AG04450 (cell line): Measurements from ENCODE around the gene YWHAB. TPM values are rescaled to one million over a fixed set of nuclear protein-coding genes. Genes with fewer than 3 reads are reported as not detected.

Experiments used
- CTCF ChIA-PET: fragments of 300-600, 350-600 bp; formaldehyde crosslinking; extraction: SDS; loops from one replicate; lab custom pipeline; 2022; ENCODE audit warnings: antibody characterized with exemption, inconsistent platforms; lab: Charles Lee
- POLR2A ChIA-PET: fragments of 350-600 bp; formaldehyde crosslinking; extraction: SDS; loops from one replicate; lab custom pipeline; 2021; ENCODE audit warnings: antibody characterized with exemption, inconsistent platforms; lab: Yijun Ruan, JAX
- DNase-seq: peaks from one replicate; pipeline ENCODE4 v3.0.0-alpha.2; 2011; ENCODE audit warnings: low read depth, low spot score
- H3K27ac ChIP-seq: one replicate; pipeline ENCODE4 v1.5.1; 2012; ENCODE audit warnings: low read depth, low read length, control low read depth
- H3K27me3 ChIP-seq: one replicate; pipeline ENCODE4 v1.6.0; 2012; ENCODE audit warnings: low read length; ENCODE audit not compliant: control insufficient read depth, insufficient read depth
- H3K4me3 ChIP-seq: 2 replicates; pipeline ENCODE4 v1.5.1; 2011; ENCODE audit warnings: mild to moderate bottlenecking, low read depth, low read length, control low read depth
- H3K9me3 ChIP-seq: 2 replicates; pipeline ENCODE4 v1.5.1; 2012; ENCODE audit warnings: low read length; ENCODE audit not compliant: control insufficient read depth, insufficient read depth
- polyA plus RNA-seq: library from polyadenylated mRNA; depleted of rRNA; stranded (reverse); fragments of >200 nt; gene quantifications from 2 replicates; pipeline ENCODE4 v1.2.3, GENCODE V29; 2011; rRNA removed
- TF ChIP-seq, protein P1 (sequence below): IDR thresholded peaks from 2 replicates; pipeline ENCODE4 v1.5.1; 2011; ENCODE audit warnings: low read depth, low read length, control low read depth, inconsistent platforms

Gene YWHAB
- polyA plus RNA-seq, 1 experiment, result 178 TPM

DNA sequence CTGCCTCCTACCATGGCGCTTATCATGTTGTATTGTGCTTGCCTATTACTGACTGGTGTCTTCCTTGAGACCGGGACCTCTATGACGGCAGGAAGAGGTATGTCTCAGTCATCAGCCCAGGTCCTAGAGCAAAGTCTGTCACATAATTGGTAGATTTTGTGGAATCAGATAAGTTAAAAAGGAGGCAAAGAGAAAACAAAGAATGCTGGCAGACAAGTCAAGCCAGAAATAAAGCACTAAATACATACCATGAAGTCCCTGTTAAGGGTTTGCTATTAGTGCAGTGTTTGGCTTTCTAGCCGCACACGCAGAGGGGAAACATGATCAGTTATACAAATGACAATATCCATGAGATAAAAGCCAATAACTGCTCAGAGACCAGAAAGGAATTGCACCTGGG is 68.7 kb downstream of the YWHAB start:
- no peak overlapping the region for H3K4me3 ChIP-seq
- H3K27me3 ChIP-seq, result no peaks in the 10 kb centered on the region
- no peaks in the 10 kb centered on the region for H3K9me3 ChIP-seq
- no peak for DNase-seq
- H3K27ac ChIP-seq, result no peak overlapping the region
- POLR2A ChIA-PET, result no interaction called here
- CTCF ChIA-PET, result interaction anchor here (0.6 to 1.0 kb wide), 3 partner anchors 17 to 420 kb away, joined by 3 read pairs; no protein-coding TSS in a partner anchor
- TF ChIP-seq, protein P1, sequence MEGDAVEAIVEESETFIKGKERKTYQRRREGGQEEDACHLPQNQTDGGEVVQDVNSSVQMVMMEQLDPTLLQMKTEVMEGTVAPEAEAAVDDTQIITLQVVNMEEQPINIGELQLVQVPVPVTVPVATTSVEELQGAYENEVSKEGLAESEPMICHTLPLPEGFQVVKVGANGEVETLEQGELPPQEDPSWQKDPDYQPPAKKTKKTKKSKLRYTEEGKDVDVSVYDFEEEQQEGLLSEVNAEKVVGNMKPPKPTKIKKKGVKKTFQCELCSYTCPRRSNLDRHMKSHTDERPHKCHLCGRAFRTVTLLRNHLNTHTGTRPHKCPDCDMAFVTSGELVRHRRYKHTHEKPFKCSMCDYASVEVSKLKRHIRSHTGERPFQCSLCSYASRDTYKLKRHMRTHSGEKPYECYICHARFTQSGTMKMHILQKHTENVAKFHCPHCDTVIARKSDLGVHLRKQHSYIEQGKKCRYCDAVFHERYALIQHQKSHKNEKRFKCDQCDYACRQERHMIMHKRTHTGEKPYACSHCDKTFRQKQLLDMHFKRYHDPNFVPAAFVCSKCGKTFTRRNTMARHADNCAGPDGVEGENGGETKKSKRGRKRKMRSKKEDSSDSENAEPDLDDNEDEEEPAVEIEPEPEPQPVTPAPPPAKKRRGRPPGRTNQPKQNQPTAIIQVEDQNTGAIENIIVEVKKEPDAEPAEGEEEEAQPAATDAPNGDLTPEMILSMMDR, result no peak

DNA sequence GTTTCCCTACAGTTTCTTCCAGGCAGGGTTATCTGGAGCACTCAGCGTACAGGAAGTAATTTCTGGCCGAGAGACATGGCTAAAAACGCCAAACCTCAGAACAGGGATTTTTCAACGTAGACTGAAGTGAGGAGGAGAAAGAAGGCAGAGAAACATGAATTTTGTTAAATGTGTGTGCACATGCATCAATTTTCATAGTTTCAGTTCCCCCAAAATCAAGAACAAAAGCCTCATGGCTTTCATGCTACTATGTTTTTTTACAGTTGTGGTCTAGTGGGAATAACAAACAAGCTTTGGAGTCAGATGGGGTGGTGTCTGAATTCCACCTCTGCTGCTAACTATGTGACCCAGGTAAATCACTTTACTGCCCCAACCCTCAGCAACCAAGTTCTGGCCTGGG is 69.8 kb downstream of the YWHAB start:
- no peak overlapping the region for H3K27ac ChIP-seq
- H3K9me3 ChIP-seq, result no peaks in the 10 kb centered on the region
- ChIA-PET CTCF (no interaction called here), POLR2A (no interaction called here)
- H3K4me3 ChIP-seq, result no peak overlapping the region
- no peak for DNase-seq
- TF ChIP-seq, protein P1, result no peak
- no peaks in the 10 kb centered on the region for H3K27me3 ChIP-seq

DNA sequence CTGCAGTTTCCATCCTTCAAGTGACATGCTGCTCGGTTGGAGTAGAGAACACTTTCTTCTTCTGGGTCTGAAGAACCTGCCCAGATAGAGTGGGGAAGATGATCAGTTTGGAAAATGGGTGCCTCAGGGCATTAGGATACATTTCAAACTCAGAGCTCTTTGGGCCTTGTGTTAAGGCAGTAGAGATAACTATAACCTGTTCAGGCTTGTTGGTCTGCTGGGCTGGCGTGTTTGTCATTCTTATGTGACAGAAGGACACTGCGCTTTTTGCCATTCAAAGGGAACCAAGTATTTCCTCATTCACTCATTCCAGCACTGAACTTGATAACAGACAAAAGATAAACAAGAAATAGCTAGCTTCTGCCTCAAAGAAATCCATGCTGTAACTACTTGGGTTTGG is 70.9 kb downstream of the YWHAB start:
- H3K27me3 ChIP-seq, result no peaks in the 10 kb centered on the region
- no peaks in the 10 kb centered on the region for H3K9me3 ChIP-seq
- TF ChIP-seq, protein P1, result no peak
- POLR2A ChIA-PET, result no interaction called here
- H3K27ac ChIP-seq, result no peak overlapping the region
- H3K4me3 ChIP-seq, result no peak overlapping the region
- CTCF ChIA-PET, result interaction anchor here (1.3 to 2.6 kb wide), 3 partner anchors 140 to 363 kb away, joined by 4 to 11 read pairs (median 8); no protein-coding TSS in a partner anchor
- no peak for DNase-seq

Other genes starting within 250 kb of the YWHAB start
- gene ADA, start 234.0 kb upstream of the YWHAB start, polyA plus RNA-seq, result 12.5 and 12.6 TPM in 2 replicates
- 0.37 and 0.50 TPM in 2 replicates for gene CCN5, start 170.3 kb upstream of the YWHAB start, polyA plus RNA-seq
- gene KCNK15, start 139.8 kb upstream of the YWHAB start, polyA plus RNA-seq, result not detected in 2 replicates
- gene RIMS4, start 75.2 kb upstream of the YWHAB start, polyA plus RNA-seq, result not detected in 2 replicates
- gene PABPC1L, start 24.4 kb downstream of the YWHAB start, polyA plus RNA-seq, result 20.7 and 25.9 TPM in 2 replicates
- 31.8 and 38.7 TPM in 2 replicates for gene TOMM34, start 74.7 kb downstream of the YWHAB start, polyA plus RNA-seq
- gene STK4, start 80.8 kb downstream of the YWHAB start, polyA plus RNA-seq, result 18.9 and 25.1 TPM in 2 replicates
- gene KCNS1, start 215.4 kb downstream of the YWHAB start, polyA plus RNA-seq, result 0.30 and 0.31 TPM in 2 replicates
- gene WFDC5, start 229.5 kb downstream of the YWHAB start, polyA plus RNA-seq, result not detected in 2 replicates
- gene WFDC12, start 238.8 kb downstream of the YWHAB start, polyA plus RNA-seq, result not detected in 2 replicates